H4 (cell line): Measurements from ENCODE around the gene ANKS1A. TPM values are rescaled to one million over a fixed set of nuclear protein-coding genes. Genes with fewer than 3 reads are reported as not detected.

Experiments used
- DNase-seq: peaks from one replicate; pipeline ENCODE4 v3.0.0-alpha.2; 2015; ENCODE audit warnings: low spot score
- total RNA-seq: library from RNA; depleted of rRNA; stranded (reverse); fragments of >200 nt; shearing (Covaris generic); gene quantifications from 2 replicates; pipeline ENCODE4 v1.2.3, GENCODE V29; 2014

ANKS1A gene
- total RNA-seq, 1 experiment from 2014 or later: 8.8 TPM

- no peak for DNase-seq
Observed at GRCh38 chr6:35037664-35038038, 148.6 kb downstream of the ANKS1A start.

GRCh38 chr6:35038076-35038475, 149.0 kb downstream of the ANKS1A start:
- no peak for DNase-seq

GRCh38 chr6:35040398-35040797, 151.3 kb downstream of the ANKS1A start:
- no peak for DNase-seq

GRCh38 chr6:35041086-35041861, 152.2 kb downstream of the ANKS1A start:
- no peak for DNase-seq

- no peak for DNase-seq
Observed at GRCh38 chr6:35042031-35042815, 153.2 kb downstream of the ANKS1A start.

GRCh38 chr6:35043381-35044130, 154.5 kb downstream of the ANKS1A start:
- no peak for DNase-seq

GRCh38 chr6:35044145-35044745, 155.2 kb downstream of the ANKS1A start:
- no peak for DNase-seq

- peak; percentile 42 for DNase-seq
Observed at GRCh38 chr6:35044761-35045421, 155.8 kb downstream of the ANKS1A start.

GRCh38 chr6:35046103-35046502, 157.0 kb downstream of the ANKS1A start:
- DNase-seq: no peak

- DNase-seq: no peak
Observed at GRCh38 chr6:35046862-35047261, 157.8 kb downstream of the ANKS1A start.

- peak; percentile 32 for DNase-seq
Observed at GRCh38 chr6:35047265-35048011, 158.4 kb downstream of the ANKS1A start.

GRCh38 chr6:35048031-35048613, 159.1 kb downstream of the ANKS1A start:
- no peak for DNase-seq

- DNase-seq: no peak
Observed at GRCh38 chr6:35048631-35049083, 159.6 kb downstream of the ANKS1A start.

GRCh38 chr6:35049156-35049735, 160.2 kb downstream of the ANKS1A start:
- no peak for DNase-seq

GRCh38 chr6:35049900-35050756, 161.1 kb downstream of the ANKS1A start:
- DNase-seq: peak; percentile 45

- DNase-seq: no peak
Observed at GRCh38 chr6:35050757-35051330, 161.8 kb downstream of the ANKS1A start.

GRCh38 chr6:35051396-35051795, 162.3 kb downstream of the ANKS1A start:
- DNase-seq: no peak

- no peak for DNase-seq
Observed at GRCh38 chr6:35051997-35052583, 163.0 kb downstream of the ANKS1A start.
